ENCODE data around the gene B4GALT2.

DNA sequence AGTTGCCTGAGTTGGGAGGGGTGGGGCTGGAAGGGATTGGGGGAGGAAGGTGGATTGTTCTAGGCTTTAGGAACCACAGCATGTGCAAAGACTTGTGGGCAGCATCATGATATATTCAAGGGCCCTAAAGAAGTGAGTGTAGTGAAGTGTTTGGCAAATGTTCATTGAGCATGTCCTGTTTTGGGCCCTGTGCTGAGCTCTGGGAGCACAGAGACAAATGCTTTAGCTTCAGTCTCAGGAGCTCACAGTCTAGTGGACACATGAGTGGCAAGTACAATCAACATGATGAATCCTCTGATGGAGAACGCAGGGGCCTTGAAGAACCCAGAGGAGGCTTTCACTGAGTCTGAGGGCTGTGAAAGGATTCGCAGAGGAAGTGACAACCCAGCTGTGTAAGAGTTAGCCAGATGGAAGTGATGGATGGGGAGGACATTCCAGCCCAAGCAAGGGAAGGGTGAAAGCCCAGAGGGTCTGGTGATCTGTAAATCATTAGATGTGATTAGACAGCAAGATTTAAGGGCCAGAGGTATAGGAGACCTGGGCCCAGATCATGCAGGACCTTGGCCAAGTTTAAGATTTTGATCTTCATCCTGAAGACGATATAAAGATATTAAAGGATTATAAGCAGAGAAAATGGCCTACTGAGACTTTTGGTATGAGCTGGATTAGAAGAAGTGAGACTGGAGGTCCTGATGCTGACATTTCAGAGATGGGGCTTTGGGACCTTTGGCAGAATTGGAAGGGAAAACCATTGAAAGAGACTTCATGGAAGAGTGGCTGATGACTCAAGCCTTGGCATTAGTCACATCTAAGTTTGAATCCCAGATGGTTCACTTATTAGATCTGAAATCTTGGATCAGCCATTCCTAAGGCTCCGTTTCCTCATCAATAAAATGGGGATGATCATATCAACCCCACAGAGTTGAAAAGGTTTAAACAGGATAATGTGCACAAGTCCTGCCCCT, 27.7 kb upstream of the B4GALT2 start:
- TF ChIP-seq EZH2 (IDR thresholded peaks at IDR 0.05; ENCODE audit: borderline replicate concordance, insufficient read depth, low read depth, low read length, poor library complexity, severe bottlenecking), result no peak
- TF ChIP-seq, protein P1, sequence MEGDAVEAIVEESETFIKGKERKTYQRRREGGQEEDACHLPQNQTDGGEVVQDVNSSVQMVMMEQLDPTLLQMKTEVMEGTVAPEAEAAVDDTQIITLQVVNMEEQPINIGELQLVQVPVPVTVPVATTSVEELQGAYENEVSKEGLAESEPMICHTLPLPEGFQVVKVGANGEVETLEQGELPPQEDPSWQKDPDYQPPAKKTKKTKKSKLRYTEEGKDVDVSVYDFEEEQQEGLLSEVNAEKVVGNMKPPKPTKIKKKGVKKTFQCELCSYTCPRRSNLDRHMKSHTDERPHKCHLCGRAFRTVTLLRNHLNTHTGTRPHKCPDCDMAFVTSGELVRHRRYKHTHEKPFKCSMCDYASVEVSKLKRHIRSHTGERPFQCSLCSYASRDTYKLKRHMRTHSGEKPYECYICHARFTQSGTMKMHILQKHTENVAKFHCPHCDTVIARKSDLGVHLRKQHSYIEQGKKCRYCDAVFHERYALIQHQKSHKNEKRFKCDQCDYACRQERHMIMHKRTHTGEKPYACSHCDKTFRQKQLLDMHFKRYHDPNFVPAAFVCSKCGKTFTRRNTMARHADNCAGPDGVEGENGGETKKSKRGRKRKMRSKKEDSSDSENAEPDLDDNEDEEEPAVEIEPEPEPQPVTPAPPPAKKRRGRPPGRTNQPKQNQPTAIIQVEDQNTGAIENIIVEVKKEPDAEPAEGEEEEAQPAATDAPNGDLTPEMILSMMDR (IDR thresholded peaks at IDR 0.05), result no peak
